ENCODE results near the gene ISLR. TPM values are rescaled to one million over a fixed set of nuclear protein-coding genes. Genes with fewer than 3 reads are reported as not detected.

ISLR gene
- total RNA-seq, 1 donor from 2014 or later, result 59.8 TPM

- Mint-ChIP-seq H3K4me3 (no peak overlapping the region), H3K36me3 (no peaks in the 10 kb centered on the region), H3K4me1 (peaks cover 68% of the 10 kb centered on the region), H3K27ac (peak overlapping the region; percentile 94), H3K27me3 (ENCODE audit: low read depth) (peaks cover 6% of the 10 kb centered on the region), H3K9me3 (no peaks in the 10 kb centered on the region)
- TF ChIP-seq CTCF (IDR thresholded peaks at IDR 0.05; ENCODE audit: unreplicated experiment), result no peak
- no peak for DNase-seq (ENCODE audit: low spot score in 2 of 2, unreplicated experiment in 2 of 2)
Measured at GRCh38 chr15:74207652-74208440, 34.3 kb downstream of the ISLR start.

- no peak for TF ChIP-seq CTCF (IDR thresholded peaks at IDR 0.05; ENCODE audit: unreplicated experiment)
- Mint-ChIP-seq H3K9me3 (no peaks in the 10 kb centered on the region), H3K27ac (peak overlapping the region; percentile 94), H3K36me3 (no peaks in the 10 kb centered on the region), H3K27me3 (ENCODE audit: low read depth) (peaks cover 6% of the 10 kb centered on the region), H3K4me1 (peaks cover 66% of the 10 kb centered on the region), H3K4me3 (peak overlapping the region; percentile 20)
- no peak for DNase-seq (ENCODE audit: low spot score in 2 of 2, unreplicated experiment in 2 of 2)
Measured at GRCh38 chr15:74208496-74208895, 35.0 kb downstream of the ISLR start.

- no peak for TF ChIP-seq CTCF (IDR thresholded peaks at IDR 0.05; ENCODE audit: unreplicated experiment)
- peaks cover 65% of the 10 kb centered on the region for H3K4me1 Mint-ChIP-seq
- peak overlapping the region; percentile 46 for H3K4me3 Mint-ChIP-seq
- H3K9me3 Mint-ChIP-seq, result no peaks in the 10 kb centered on the region
- DNase-seq (ENCODE audit: low spot score in 2 of 2, unreplicated experiment in 2 of 2), result no peak
- H3K27ac Mint-ChIP-seq, result peak overlapping the region; percentile 94
- H3K27me3 Mint-ChIP-seq (ENCODE audit: low read depth), result peaks cover 2% of the 10 kb centered on the region
- H3K36me3 Mint-ChIP-seq, result no peaks in the 10 kb centered on the region
Measured at GRCh38 chr15:74208901-74209559, 35.5 kb downstream of the ISLR start.

GRCh38 chr15:74209560-74209958 is 36.0 kb downstream of the ISLR start:
- H3K4me1 Mint-ChIP-seq, result peaks cover 63% of the 10 kb centered on the region

GRCh38 chr15:74209997-74210671 is 36.6 kb downstream of the ISLR start:
- peak overlapping the region; percentile 7 for H3K4me3 Mint-ChIP-seq
- no peak for DNase-seq (ENCODE audit: low spot score in 2 of 2, unreplicated experiment in 2 of 2)
- peaks cover 2% of the 10 kb centered on the region for H3K27me3 Mint-ChIP-seq (ENCODE audit: low read depth)
- no peaks in the 10 kb centered on the region for H3K36me3 Mint-ChIP-seq
- H3K27ac Mint-ChIP-seq, result peak overlapping the region; percentile 94
- no peaks in the 10 kb centered on the region for H3K9me3 Mint-ChIP-seq
- peaks cover 63% of the 10 kb centered on the region for H3K4me1 Mint-ChIP-seq
- no peak for TF ChIP-seq CTCF (IDR thresholded peaks at IDR 0.05; ENCODE audit: unreplicated experiment)

More at GRCh38 chr15:74209560-74209958, 36.0 kb downstream of the ISLR start:
- Mint-ChIP-seq H3K27me3 (ENCODE audit: low read depth) (peaks cover 2% of the 10 kb centered on the region), H3K9me3 (no peaks in the 10 kb centered on the region), H3K27ac (peak overlapping the region; percentile 94), H3K36me3 (no peaks in the 10 kb centered on the region), H3K4me3 (peak overlapping the region; percentile 46)
- TF ChIP-seq CTCF (IDR thresholded peaks at IDR 0.05; ENCODE audit: unreplicated experiment), result no peak
- no peak for DNase-seq (ENCODE audit: low spot score in 2 of 2, unreplicated experiment in 2 of 2)
